ENCODE measurements around the gene PCNX1.
"Not testable (repeated sequence)": the region's sequence is repeated elsewhere in the genome, so short reads cannot be mapped to it uniquely, and the experiment has no call there.

The PCNX1 gene

GRCh38 chr14:71006200-71006563 is 98.9 kb downstream of the PCNX1 start:
- DNase-seq (ENCODE audit: low read depth in 1 of 2, low spot score in 1 of 2), result no peak

- no peak for DNase-seq (ENCODE audit: low read depth in 1 of 2, low spot score in 1 of 2)
Observed at GRCh38 chr14:71011479-71011878, 104.2 kb downstream of the PCNX1 start.

- DNase-seq (ENCODE audit: low read depth in 1 of 2, low spot score in 1 of 2), result no peak
Observed at GRCh38 chr14:71012888-71013287, 105.6 kb downstream of the PCNX1 start.

GRCh38 chr14:71013551-71014192 is 106.4 kb downstream of the PCNX1 start:
- no peak for DNase-seq (ENCODE audit: low read depth in 1 of 2, low spot score in 1 of 2)

GRCh38 chr14:71019917-71020316 is 112.7 kb downstream of the PCNX1 start:
- DNase-seq (ENCODE audit: low read depth in 1 of 2, low spot score in 1 of 2), result not testable (repeated sequence)

- no peak for DNase-seq (ENCODE audit: low read depth in 1 of 2, low spot score in 1 of 2)
Observed at GRCh38 chr14:71021347-71022011, 114.2 kb downstream of the PCNX1 start.

- no peak for DNase-seq (ENCODE audit: low read depth in 1 of 2, low spot score in 1 of 2)
Observed at GRCh38 chr14:71022012-71022869, 115.0 kb downstream of the PCNX1 start.

GRCh38 chr14:71022939-71023338 is 115.7 kb downstream of the PCNX1 start:
- DNase-seq (ENCODE audit: low read depth in 1 of 2, low spot score in 1 of 2), result no peak

- no peak for DNase-seq (ENCODE audit: low read depth in 1 of 2, low spot score in 1 of 2)
Observed at GRCh38 chr14:71029236-71029781, 122.0 kb downstream of the PCNX1 start.

- no peak for DNase-seq (ENCODE audit: low read depth in 1 of 2, low spot score in 1 of 2)
Observed at GRCh38 chr14:71031000-71031399, 123.7 kb downstream of the PCNX1 start.

- DNase-seq (ENCODE audit: low read depth in 1 of 2, low spot score in 1 of 2), result no peak
Observed at GRCh38 chr14:71036433-71036832, 129.2 kb downstream of the PCNX1 start.

- no peak for DNase-seq (ENCODE audit: low read depth in 1 of 2, low spot score in 1 of 2)
Observed at GRCh38 chr14:71048393-71048792, 141.1 kb downstream of the PCNX1 start.

GRCh38 chr14:71049435-71050133 is 142.3 kb downstream of the PCNX1 start:
- DNase-seq (ENCODE audit: low read depth in 1 of 2, low spot score in 1 of 2), result no peak

GRCh38 chr14:71050227-71050823 is 143.1 kb downstream of the PCNX1 start:
- no peak for DNase-seq (ENCODE audit: low read depth in 1 of 2, low spot score in 1 of 2)

GRCh38 chr14:71054706-71055105 is 147.4 kb downstream of the PCNX1 start:
- no peak for DNase-seq (ENCODE audit: low read depth in 1 of 2, low spot score in 1 of 2)

GRCh38 chr14:71056168-71056567 is 148.9 kb downstream of the PCNX1 start:
- no peak for DNase-seq (ENCODE audit: low read depth in 1 of 2, low spot score in 1 of 2)

- DNase-seq (ENCODE audit: low read depth in 1 of 2, low spot score in 1 of 2), result no peak
Observed at GRCh38 chr14:71060274-71060673, 153.0 kb downstream of the PCNX1 start.

GRCh38 chr14:71060825-71061455 is 153.7 kb downstream of the PCNX1 start:
- DNase-seq (ENCODE audit: low read depth in 1 of 2, low spot score in 1 of 2), result no peak

- DNase-seq (ENCODE audit: low read depth in 1 of 2, low spot score in 1 of 2), result no peak
Observed at GRCh38 chr14:71061458-71061857, 154.2 kb downstream of the PCNX1 start.

GRCh38 chr14:71062581-71063303 is 155.5 kb downstream of the PCNX1 start:
- DNase-seq (ENCODE audit: low read depth in 1 of 2, low spot score in 1 of 2), result no peak

All from activated CD4-positive, alpha-beta T cell treated with anti-CD3 and anti-CD28 coated beads, Interleukin-2, amount 50 U/mL, for 24 hours (primary cell).